ENCODE measurements around the gene FAM221A.

Gene FAM221A, protein sequence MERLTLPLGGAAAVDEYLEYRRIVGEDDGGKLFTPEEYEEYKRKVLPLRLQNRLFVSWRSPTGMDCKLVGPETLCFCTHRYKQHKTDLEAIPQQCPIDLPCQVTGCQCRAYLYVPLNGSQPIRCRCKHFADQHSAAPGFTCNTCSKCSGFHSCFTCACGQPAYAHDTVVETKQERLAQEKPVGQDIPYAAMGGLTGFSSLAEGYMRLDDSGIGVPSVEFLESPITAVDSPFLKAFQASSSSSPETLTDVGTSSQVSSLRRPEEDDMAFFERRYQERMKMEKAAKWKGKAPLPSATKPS

DNA sequence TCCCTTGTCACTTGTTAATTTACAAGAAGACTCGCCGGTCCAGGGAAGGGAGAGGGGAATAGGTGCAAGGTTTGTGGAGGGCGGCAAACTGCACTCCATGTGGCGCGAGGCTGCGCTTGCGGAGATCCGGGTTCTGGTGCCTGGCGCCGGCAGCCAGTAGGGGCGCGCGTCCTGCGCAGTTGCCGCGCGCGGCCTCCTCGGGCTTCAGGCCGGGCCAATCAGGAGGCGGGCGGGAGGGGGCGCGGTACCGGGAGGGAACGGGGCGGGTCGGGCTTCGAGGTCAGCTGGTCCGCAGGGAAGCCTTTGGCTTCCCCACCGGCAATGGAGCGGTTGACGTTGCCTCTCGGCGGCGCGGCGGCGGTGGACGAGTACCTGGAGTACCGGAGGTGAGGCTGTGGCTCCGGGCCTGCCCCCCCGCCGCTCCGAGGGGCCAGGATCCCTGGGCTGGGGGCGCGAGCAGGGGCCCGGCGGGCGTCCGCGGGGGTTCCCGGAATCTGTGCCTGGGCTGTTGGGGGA lies at the start of gene FAM221A:
Gene FAM221A (plus strand): TSS at position 302 of the 516 bp plus-strand sequence. CDS start 20 bp downstream, at position 322.
- ChIA-PET POLR2A (no interaction called here), CTCF (interaction anchor here (0.6 to 0.7 kb wide), 2 partner anchors 29 to 407 kb away, joined by 3 read pairs; no protein-coding TSS in a partner anchor)

DNA sequence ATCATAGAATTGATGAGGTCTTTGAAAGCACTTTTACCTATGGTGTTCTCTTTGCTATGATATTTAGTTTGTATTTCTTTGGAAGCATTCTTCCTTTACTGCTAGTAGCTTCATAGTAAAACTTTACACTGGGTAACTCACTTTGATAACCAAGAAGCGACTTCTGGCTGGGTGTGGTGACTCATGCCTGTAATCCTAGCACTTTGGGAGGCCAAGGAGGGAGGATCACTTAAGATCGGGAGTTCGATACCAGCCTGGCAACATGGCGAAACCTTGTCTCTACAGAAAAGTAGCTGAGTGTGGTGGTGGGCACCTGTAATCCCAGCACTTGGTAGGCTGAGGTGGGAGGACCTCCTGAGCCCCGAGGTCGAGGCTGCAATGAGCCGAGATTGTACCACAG lies 46.6 kb upstream of the FAM221A start:
- no peak for DNase-seq (ENCODE audit: extremely low spot score)
- TF ChIP-seq ARNT (IDR thresholded peaks at IDR 0.05) (no peak), CTBP1 (IDR thresholded peaks at IDR 0.05; ENCODE audit: borderline replicate concordance) (no peak), ELF4 (IDR thresholded peaks at IDR 0.05) (no peak), BHLHE40 (IDR thresholded peaks at IDR 0.05; ENCODE audit: borderline replicate concordance) (no peak), LEF1 (IDR thresholded peaks at IDR 0.05; ENCODE audit: borderline replicate concordance) (no peak), FOXK2 (IDR thresholded peaks at IDR 0.05) (no peak), SUZ12 (IDR thresholded peaks at IDR 0.05) (no peak), L3MBTL2 (conservative IDR thresholded peaks at IDR 0.05) (no peak), SP1 (IDR thresholded peaks at IDR 0.05) (no peak), HDGF (IDR thresholded peaks at IDR 0.05; ENCODE audit: borderline replicate concordance) (no peak), ZNF384 (IDR thresholded peaks at IDR 0.05) (no peak), TARDBP (IDR thresholded peaks at IDR 0.05) (no peak), FOXA1 (IDR thresholded peaks at IDR 0.05) (no peak), NFRKB (IDR thresholded peaks at IDR 0.05) (no peak), FOXM1 (IDR thresholded peaks at IDR 0.05; ENCODE audit: borderline replicate concordance) (no peak)
- TF ChIP-seq, protein P1, sequence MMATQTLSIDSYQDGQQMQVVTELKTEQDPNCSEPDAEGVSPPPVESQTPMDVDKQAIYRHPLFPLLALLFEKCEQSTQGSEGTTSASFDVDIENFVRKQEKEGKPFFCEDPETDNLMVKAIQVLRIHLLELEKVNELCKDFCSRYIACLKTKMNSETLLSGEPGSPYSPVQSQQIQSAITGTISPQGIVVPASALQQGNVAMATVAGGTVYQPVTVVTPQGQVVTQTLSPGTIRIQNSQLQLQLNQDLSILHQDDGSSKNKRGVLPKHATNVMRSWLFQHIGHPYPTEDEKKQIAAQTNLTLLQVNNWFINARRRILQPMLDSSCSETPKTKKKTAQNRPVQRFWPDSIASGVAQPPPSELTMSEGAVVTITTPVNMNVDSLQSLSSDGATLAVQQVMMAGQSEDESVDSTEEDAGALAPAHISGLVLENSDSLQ (IDR thresholded peaks at IDR 0.05) = no peak
- POLR2A ChIA-PET = no interaction called here
- CTCF ChIA-PET = interaction anchor here (0.6 kb wide), 1 partner anchor 65 kb away, joined by 4 read pairs; no protein-coding TSS in a partner anchor

More for the DNA sequence above, at the start of gene FAM221A:
- no peak for TF ChIP-seq ARNT (IDR thresholded peaks at IDR 0.05)
- peak; percentile 99 for TF ChIP-seq L3MBTL2 (conservative IDR thresholded peaks at IDR 0.05)
- peak; percentile 75 for DNase-seq (ENCODE audit: extremely low spot score)

DNA sequence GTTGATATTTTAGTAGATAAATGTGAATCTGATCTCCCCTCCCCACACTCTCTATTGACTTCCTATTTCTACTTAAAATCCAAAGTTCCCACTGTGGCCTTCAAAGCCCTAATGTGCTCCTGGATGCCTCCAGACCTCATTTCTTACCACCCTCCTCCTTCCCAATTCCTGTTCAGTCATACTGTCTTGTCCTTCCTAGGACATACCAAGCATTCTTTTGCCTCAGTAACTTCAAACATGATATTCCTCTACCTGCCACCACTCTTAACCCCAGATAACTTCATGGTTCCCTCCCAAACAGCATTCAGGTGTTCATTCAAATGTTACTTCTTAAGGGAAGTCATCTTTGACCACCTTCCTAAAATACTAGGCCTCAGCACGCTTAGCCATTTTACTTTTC lies 34.2 kb upstream of the FAM221A start:
- DNase-seq (ENCODE audit: extremely low spot score) = no peak
- ChIA-PET POLR2A (no interaction called here), CTCF (no interaction called here)
- no peak for TF ChIP-seq NFRKB (IDR thresholded peaks at IDR 0.05)
- no peak for TF ChIP-seq CTBP1 (IDR thresholded peaks at IDR 0.05; ENCODE audit: borderline replicate concordance)
- TF ChIP-seq ARNT (IDR thresholded peaks at IDR 0.05) = no peak
- TF ChIP-seq FOXK2 (IDR thresholded peaks at IDR 0.05) = no peak
- no peak for TF ChIP-seq L3MBTL2 (conservative IDR thresholded peaks at IDR 0.05)
- TF ChIP-seq SP1 (IDR thresholded peaks at IDR 0.05) = no peak
- no peak for TF ChIP-seq FOXA1 (IDR thresholded peaks at IDR 0.05)
- TF ChIP-seq, protein P1 (IDR thresholded peaks at IDR 0.05) = no peak
- no peak for TF ChIP-seq SUZ12 (IDR thresholded peaks at IDR 0.05)
- TF ChIP-seq LEF1 (IDR thresholded peaks at IDR 0.05; ENCODE audit: borderline replicate concordance) = no peak
- no peak for TF ChIP-seq BHLHE40 (IDR thresholded peaks at IDR 0.05; ENCODE audit: borderline replicate concordance)
- TF ChIP-seq TARDBP (IDR thresholded peaks at IDR 0.05) = no peak
- no peak for TF ChIP-seq HDGF (IDR thresholded peaks at IDR 0.05; ENCODE audit: borderline replicate concordance)

DNA sequence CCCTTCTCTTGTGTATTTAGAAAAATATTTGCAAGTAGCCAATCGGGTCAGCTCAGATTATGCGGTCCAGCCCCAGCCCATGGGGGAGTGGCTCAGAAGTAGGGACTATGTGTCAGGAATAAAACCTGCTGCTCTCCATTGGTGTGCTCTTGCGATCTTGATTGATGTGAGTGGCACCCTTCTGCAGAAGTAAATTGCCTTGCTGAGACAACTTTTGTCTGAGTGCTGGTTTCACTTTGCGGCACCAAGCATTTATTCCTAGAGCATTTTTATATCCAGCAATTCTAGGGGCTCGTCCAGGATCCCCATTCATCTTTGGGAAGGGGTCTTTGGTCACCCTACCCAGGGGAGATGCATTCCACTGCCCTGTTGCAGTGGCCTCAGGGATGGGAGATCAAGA lies 26.1 kb upstream of the FAM221A start:
- DNase-seq (ENCODE audit: extremely low spot score) = no peak
- CTCF ChIA-PET = no interaction called here
- TF ChIP-seq, protein P1 (IDR thresholded peaks at IDR 0.05) = no peak
- POLR2A ChIA-PET = no interaction called here

DNA sequence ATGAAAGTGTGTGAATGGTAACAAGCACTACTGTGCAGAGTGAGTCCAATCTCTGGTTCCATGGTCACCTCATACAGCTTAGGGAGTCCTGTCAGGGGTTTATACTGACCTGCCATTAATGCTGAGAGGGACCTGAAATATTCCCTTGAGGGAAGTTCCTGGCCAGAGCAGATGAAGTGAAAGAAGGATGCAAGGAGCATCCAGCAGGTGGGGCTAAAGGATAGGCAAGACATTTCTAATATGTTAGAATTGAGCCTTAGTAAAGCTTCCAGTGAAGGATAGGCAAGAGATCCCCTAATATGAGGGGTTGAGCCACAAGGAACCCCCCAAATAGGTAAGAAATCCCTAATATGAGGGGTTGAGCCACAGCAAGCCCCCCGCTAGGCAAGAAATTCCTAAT lies 25.5 kb upstream of the FAM221A start:
- ChIA-PET CTCF (interaction anchor here (0.6 kb wide), 1 partner anchor 86 kb away, joined by 3 read pairs; no protein-coding TSS in a partner anchor), POLR2A (interaction anchor here (0.6 kb wide), 1 partner anchor 105 kb away, joined by 3 read pairs; no protein-coding TSS in a partner anchor)
- DNase-seq (ENCODE audit: extremely low spot score) = peak; percentile 23
- TF ChIP-seq ARNT (IDR thresholded peaks at IDR 0.05) (no peak), TARDBP (IDR thresholded peaks at IDR 0.05) (no peak), CTBP1 (IDR thresholded peaks at IDR 0.05; ENCODE audit: borderline replicate concordance) (no peak), FOXA1 (IDR thresholded peaks at IDR 0.05) (no peak), FOXM1 (IDR thresholded peaks at IDR 0.05; ENCODE audit: borderline replicate concordance) (no peak), ZNF384 (IDR thresholded peaks at IDR 0.05) (no peak), SP1 (IDR thresholded peaks at IDR 0.05) (no peak)
- TF ChIP-seq, protein P1 (IDR thresholded peaks at IDR 0.05) = no peak

DNA sequence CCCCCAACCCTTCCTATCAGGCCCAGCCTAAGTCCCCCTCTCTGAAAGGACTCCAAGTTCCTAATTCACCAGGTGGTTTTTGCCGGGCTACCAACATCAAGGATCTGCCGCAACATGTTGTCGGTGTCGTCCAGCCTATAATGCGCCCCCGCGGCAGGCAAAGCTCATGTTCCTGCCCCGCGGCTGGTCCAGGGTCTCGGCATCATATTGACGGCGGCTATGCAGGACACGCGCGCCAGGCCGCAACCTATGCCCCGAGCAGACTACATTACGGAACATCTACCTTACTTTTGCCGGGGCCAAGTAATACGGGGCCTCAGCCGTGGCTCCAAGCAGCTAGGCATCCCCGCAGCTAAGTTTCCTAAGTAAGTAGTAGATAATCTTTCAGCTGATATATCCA lies 24.6 kb upstream of the FAM221A start:
- no peak for DNase-seq (ENCODE audit: extremely low spot score)
- TF ChIP-seq SUZ12 (IDR thresholded peaks at IDR 0.05) (no peak), NFRKB (IDR thresholded peaks at IDR 0.05) (no peak)
- ChIA-PET CTCF (no interaction called here), POLR2A (no interaction called here)
